Epithelial cell of esophagus (primary cell): ENCODE measurements around the gene CASS4.
A peak's percentile ranks its signal among the peaks of the same experiment; 100 is the strongest.
"Not testable (repeated sequence)": the region's sequence is repeated elsewhere in the genome, so short reads cannot be mapped to it uniquely, and the experiment has no call there.

ENCODE experiments used
- DNase-seq: peaks from one replicate; pipeline ENCODE4 v3.0.0; 2010; ENCODE audit warnings: low read depth
- H3K4me3 ChIP-seq: 2 replicates; pipeline ENCODE4 v1.5.1; 2011; ENCODE audit warnings: mild to moderate bottlenecking, low read length, control low read depth
- TF ChIP-seq, protein P1 (sequence below): IDR thresholded peaks from 2 replicates; pipeline ENCODE4 v1.5.1; 2011; ENCODE audit warnings: low read depth, mild to moderate bottlenecking, low read length, control low read depth, inconsistent platforms; ENCODE audit not compliant: insufficient read depth; ENCODE audit errors: missing control alignments

CASS4 gene

DNA sequence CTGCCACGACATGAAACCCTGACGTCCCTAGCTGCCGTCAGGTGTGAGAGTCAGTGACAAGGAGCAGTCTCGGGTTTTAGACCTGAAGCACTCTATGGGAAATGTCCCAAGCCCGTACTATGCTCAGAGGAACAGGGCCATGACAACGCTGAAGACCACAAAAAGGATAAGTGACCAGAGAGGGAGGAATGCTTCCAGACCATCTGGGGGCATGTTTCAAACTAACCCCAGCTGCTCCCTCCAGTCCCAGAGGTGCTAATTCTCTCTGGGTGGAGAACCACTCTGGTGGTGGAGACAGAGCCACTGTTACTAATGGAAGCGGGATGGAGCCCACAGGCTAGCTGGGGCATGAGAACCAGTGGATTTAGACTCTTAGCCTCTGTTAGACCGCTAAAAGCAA lies 28.7 kb upstream of the CASS4 start:
- TF ChIP-seq, protein P1, sequence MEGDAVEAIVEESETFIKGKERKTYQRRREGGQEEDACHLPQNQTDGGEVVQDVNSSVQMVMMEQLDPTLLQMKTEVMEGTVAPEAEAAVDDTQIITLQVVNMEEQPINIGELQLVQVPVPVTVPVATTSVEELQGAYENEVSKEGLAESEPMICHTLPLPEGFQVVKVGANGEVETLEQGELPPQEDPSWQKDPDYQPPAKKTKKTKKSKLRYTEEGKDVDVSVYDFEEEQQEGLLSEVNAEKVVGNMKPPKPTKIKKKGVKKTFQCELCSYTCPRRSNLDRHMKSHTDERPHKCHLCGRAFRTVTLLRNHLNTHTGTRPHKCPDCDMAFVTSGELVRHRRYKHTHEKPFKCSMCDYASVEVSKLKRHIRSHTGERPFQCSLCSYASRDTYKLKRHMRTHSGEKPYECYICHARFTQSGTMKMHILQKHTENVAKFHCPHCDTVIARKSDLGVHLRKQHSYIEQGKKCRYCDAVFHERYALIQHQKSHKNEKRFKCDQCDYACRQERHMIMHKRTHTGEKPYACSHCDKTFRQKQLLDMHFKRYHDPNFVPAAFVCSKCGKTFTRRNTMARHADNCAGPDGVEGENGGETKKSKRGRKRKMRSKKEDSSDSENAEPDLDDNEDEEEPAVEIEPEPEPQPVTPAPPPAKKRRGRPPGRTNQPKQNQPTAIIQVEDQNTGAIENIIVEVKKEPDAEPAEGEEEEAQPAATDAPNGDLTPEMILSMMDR, result no peak
- H3K4me3 ChIP-seq, result no peak overlapping the region
- DNase-seq, result no peak

DNA sequence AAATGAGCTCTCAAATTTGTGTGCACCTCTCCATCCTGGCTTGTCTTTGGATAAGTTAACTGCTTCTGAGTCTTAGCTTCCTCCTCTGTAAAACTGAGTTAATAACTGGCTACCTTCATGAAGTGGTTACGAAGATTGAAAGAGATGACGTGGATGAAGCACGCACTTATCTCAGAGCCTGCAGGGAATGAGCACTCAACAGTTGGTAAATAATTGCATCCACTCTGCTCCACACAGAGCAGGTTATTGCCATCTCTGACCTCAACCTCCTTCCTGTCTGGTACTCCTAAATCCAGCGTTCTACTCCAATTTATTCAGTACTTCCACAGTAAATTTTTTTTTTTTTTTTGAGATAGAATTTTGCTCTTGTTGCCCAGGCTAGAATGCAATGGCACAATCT lies 26.9 kb upstream of the CASS4 start:
- DNase-seq, result no peak
- no peak overlapping the region for H3K4me3 ChIP-seq
- TF ChIP-seq, protein P1, result no peak

DNA sequence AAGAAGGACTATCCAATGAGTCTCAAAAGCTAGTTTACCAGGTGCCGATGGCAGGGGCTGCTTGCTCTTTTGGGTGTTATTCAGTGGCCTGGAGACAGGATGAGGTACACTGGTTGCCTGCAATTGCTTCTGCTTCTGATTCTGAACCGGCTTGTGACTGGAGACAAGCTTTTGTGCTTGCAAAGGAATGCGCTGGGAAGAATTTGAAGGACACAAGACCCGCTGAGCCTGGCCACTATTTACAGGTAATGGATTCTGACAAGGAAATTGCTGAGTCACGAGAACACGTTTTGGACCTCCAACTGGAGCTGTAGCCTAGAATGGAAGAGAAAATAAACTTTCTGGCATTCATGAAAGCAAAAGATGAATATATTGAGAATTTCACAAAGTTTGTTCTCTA lies 25.8 kb upstream of the CASS4 start:
- no peak for DNase-seq
- H3K4me3 ChIP-seq, result no peak overlapping the region
- TF ChIP-seq, protein P1, result no peak

DNA sequence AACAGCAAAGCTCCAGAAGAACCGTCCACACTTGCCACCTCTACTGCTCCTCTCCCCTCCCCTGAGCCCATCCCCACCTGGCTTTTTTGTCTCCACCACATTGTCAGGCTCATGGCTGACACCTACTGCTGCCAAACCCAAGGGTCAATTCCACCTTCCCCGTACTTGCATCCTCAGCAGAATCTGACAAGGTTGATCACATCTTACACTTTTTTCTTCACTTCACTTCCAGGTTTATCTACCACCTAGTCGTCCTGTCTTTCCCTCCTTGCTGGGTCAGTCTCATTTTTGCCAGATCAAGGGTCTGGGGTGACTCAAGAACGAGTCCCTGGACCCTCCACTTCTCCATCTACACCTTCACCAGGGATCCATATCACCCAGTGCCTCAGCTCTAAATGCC lies 23.2 kb upstream of the CASS4 start:
- no peak for DNase-seq
- TF ChIP-seq, protein P1, result no peak
- H3K4me3 ChIP-seq, result no peak overlapping the region

DNA sequence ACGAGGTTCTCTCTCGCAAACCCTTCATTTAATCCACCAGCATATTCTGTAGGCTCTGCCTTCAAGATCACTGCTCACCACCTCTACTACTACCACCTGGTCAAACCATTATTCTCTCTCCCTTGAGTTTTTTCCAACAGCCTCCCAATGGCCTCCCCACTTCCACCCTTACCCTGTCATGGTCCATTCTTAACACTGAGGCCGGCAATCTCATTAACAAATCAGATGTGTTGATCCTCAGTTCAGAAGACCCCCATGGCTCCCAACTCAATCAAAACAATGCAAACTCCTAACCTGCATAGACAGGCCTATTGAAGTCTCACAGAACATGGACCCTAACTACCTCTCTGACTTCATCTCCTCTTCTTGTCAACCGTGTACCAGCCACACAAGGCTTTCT lies 22.3 kb upstream of the CASS4 start:
- TF ChIP-seq, protein P1, result no peak
- no peak overlapping the region for H3K4me3 ChIP-seq
- no peak for DNase-seq

DNA sequence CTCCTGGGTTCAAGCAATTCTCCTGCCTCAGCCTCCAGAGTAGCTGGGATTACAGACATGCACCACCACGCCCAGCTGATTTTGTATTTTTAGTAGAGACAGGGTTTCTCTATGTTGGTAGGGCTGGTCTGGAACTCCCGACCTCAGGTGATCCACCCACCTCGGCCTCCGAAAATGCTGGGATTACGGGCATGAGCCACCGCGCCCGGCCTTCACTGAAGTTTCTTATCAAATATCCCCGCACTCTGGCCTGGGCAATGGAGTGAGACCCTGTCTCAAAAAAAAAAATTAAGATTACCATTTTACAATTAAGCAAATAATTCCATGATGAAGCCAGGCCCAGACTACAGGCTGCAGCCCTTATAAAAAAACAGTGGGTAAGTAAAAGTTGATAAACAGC lies 21.7 kb upstream of the CASS4 start:
- not testable (repeated sequence) for DNase-seq, H3K4me3 ChIP-seq

DNA sequence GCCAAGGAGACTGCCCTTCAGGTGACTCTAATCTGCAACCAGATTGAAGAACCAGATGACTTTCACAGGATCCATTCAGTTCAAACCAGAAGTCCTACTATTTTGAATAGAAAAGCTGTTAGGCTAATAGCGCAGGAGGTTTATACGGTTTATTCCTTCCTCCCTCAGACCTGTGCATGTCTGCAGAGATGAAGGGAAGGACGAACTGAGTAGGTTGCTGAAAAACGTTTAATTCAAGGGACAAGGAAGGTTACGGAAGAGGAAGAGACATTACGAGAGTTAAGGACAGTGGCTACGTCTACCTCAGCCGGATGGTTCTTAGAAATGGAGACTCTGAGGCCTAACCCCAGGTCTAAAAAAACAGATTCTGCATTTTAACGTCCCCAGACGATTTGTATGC lies 21.0 kb upstream of the CASS4 start:
- DNase-seq, result no peak
- peak overlapping the region; percentile 96 for H3K4me3 ChIP-seq
- TF ChIP-seq, protein P1, result no peak
